Erythroblast (primary cell): ENCODE results near the gene EHF.

Experiments
- GATA1 ChIP-seq: IDR thresholded peaks from 2 replicates; pipeline ENCODE4 v1.6.1; 2011; ENCODE audit warnings: low read depth, mild to moderate bottlenecking, control low read depth, low read length, moderate library complexity
- POLR2A ChIP-seq: IDR thresholded peaks from 2 replicates; pipeline ENCODE4 v1.6.1; 2011; ENCODE audit warnings: mild to moderate bottlenecking, low read length

DNA sequence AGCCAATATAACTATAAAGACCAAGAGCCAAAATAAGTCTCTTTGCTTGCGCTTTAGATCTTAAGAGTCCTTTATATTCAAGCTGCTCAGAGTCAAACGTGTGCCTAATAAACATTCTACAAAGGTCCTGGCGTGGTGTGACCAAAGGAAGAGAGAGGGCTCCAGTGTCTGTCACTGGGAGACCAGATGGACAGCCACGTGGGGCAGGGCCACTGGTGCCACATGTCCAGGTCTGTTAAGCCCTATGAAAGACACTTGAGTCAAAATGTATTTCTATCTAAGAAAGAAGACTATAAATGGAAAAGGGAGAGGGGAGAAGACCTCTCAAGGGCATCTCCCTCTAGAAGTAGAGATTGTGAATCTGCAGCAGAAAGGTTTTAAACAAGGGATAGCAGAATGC, 32.2 kb upstream of the EHF start:
- TF ChIP-seq POLR2A (no peak), GATA1 (no peak)
